BE2C (cell line): ENCODE results near the gene PRR23C.

Experiments
- DNase-seq: peaks from one replicate; pipeline ENCODE4 v3.0.0-alpha.2; 2020
- H3K27me3 ChIP-seq: fragments of 250-450 bp; sonication (Bioruptor Pico); 2 replicates; pipeline ENCODE4 v1.5.1; 2020; ENCODE audit warnings: mild to moderate bottlenecking
- H3K36me3 ChIP-seq: fragments of 250-450 bp; sonication (Bioruptor Pico); 2 replicates; pipeline ENCODE4 v1.5.1; 2020; ENCODE audit warnings: mild to moderate bottlenecking
- H3K4me1 ChIP-seq: fragments of 250-450 bp; sonication (Bioruptor Pico); 2 replicates; pipeline ENCODE4 v1.5.1; 2020
- H3K4me3 ChIP-seq: 2 replicates; pipeline ENCODE4 v1.5.1; 2011; ENCODE audit warnings: low read depth, low read length
- H3K9me3 ChIP-seq: fragments of 250-450 bp; sonication (Bioruptor Pico); 2 replicates; pipeline ENCODE4 v1.5.1; 2020
- CTCF ChIP-seq: IDR thresholded peaks from 2 replicates; pipeline ENCODE4 v1.5.1; 2012; ENCODE audit warnings: mild to moderate bottlenecking, low read depth, low read length

PRR23C gene

GRCh38 chr3:139006051-139006716 lies 38.5 kb downstream of the PRR23C start, which contains the start of gene PRR23A:
Gene PRR23A, minus strand, starts transcription at chr3:139006268. Its CDS starts 0 bp downstream, at chr3:139006268.
- H3K9me3 ChIP-seq, result no peaks in the 10 kb centered on the region
- no peaks in the 10 kb centered on the region for H3K4me1 ChIP-seq
- no peaks in the 10 kb centered on the region for H3K27me3 ChIP-seq
- H3K4me3 ChIP-seq, result no peak within 1 kb of the TSS
- DNase-seq, result no peak
- no peak for TF ChIP-seq CTCF
- no peaks in the 10 kb centered on the region for H3K36me3 ChIP-seq

- Histone ChIP-seq H3K27me3 (no peaks in the 10 kb centered on the region), H3K9me3 (no peaks in the 10 kb centered on the region), H3K4me1 (no peaks in the 10 kb centered on the region), H3K4me3 (no peak overlapping the region), H3K36me3 (no peaks in the 10 kb centered on the region)
- no peak for DNase-seq
- no peak for TF ChIP-seq CTCF
Observed at GRCh38 chr3:139005356-139005993, 39.2 kb downstream of the PRR23C start.

GRCh38 chr3:138995706-138996105 lies 49.0 kb downstream of the PRR23C start:
- H3K4me3 ChIP-seq, result no peak overlapping the region
- no peak for TF ChIP-seq CTCF
- no peaks in the 10 kb centered on the region for H3K4me1 ChIP-seq
- no peaks in the 10 kb centered on the region for H3K9me3 ChIP-seq
- H3K36me3 ChIP-seq, result no peaks in the 10 kb centered on the region
- no peak for DNase-seq
- no peaks in the 10 kb centered on the region for H3K27me3 ChIP-seq
